Measurements from ENCODE around the gene ZBED4. TPM values are rescaled to one million over a fixed set of nuclear protein-coding genes. Genes with fewer than 3 reads are reported as not detected.

ZBED4 gene
- total RNA-seq, 1 experiment from 2014 or later, result 23.0 TPM

DNA sequence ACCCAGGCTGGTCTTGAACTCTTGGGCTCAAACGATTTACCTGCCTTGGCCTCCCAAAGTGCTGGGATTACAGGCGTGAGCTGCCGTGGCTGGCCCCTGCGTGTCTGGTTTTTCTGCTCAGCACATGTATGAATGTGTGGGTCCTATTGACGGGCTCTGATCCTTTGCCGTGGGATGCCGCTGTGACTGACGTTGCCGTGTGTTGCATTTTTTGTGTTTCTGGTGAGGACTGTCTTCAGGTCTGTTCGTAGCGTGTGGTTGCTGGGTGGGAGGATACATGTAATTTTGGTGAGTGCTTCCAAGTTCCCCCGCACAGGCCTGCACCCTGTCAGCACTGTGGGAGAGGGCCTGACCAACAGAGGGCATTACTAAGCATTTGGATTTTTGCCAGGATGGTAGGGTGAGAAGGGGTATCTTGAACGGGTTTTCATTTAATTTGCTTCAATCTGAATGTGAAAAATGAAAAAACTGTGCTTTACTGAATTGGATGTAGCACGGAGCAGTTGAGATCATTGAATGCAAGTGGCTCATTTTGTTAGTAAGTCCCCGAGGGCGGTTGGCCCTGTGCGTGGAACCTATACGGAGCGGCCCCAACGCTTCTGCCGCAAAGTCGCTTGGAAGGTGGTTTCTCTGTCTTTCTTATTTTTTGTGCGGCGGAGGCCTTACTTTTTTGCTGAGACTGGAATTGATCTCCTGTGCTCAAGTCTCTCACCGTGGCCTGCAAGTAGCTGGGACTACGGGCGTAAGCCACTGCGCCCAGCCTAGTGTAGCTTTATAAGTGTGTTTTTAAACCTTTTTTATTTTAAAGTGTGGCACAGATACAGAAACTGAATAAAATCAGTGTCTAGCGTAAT, 8.2 kb downstream of the ZBED4 start:
- Histone ChIP-seq H4K5ac (ENCODE audit: insufficient read length, low read depth, low read length) (no peak overlapping the region), H4K91ac (ENCODE audit: insufficient read length, low read depth, low read length) (no peak overlapping the region), H3K9ac (ENCODE audit: extremely low read depth, insufficient read length, low read length) (no peak overlapping the region), H4K20me1 (ENCODE audit: control insufficient read depth, insufficient read depth, insufficient read length) (no peaks in the 10 kb centered on the region), H3K27ac (ENCODE audit: insufficient read length, low read depth, low read length) (no peak overlapping the region), H3K79me2 (ENCODE audit: insufficient read depth, low read length) (peaks cover 31% of the 10 kb centered on the region; the same call in 1 of the 2 replicates), H3K4me2 (ENCODE audit: insufficient read depth, insufficient read length, low read length) (no peak overlapping the region), H3K56ac (ENCODE audit: insufficient read length, low read depth, low read length) (no peak overlapping the region), H3K27me3 (ENCODE audit: insufficient read depth, low read length) (no peaks in the 10 kb centered on the region), H4K8ac (replicated peaks; ENCODE audit: insufficient read length, low read depth, low read length) (no peak overlapping the region), H3T11ph (ENCODE audit: low read length) (no peak overlapping the region), H2AK5ac (ENCODE audit: insufficient read length, low read length) (no peak overlapping the region), H3K4ac (ENCODE audit: low read depth, low read length) (no peak overlapping the region), H2BK15ac (ENCODE audit: low read depth, low read length) (no peak overlapping the region), H3K4me1 (ENCODE audit: insufficient read depth, low read length) (no peaks in the 10 kb centered on the region), H2AFZ (ENCODE audit: low read length) (no peak overlapping the region), H3K9me3 (ENCODE audit: control insufficient read depth, low read depth, low read length) (no peaks in the 10 kb centered on the region), H2BK12ac (ENCODE audit: insufficient read length, low read depth, low read length) (no peak overlapping the region), H2BK20ac (ENCODE audit: low read depth, low read length, poor library complexity, severe bottlenecking) (no peak overlapping the region), H3K23ac (ENCODE audit: insufficient read length, low read depth, low read length) (no peak overlapping the region), H3K79me1 (ENCODE audit: insufficient read depth, low read depth, low read length, poor library complexity, severe bottlenecking) (peaks cover 12% of the 10 kb centered on the region), H3K14ac (ENCODE audit: insufficient read depth, low read length) (0 out of 2 replicates have a peak overlapping the region, but pooled peaks have one; percentile 84), H3K18ac (ENCODE audit: insufficient read length, low read depth, low read length) (no peak overlapping the region), H2BK5ac (ENCODE audit: insufficient read length, low read length) (no peak overlapping the region), H3K23me2 (ENCODE audit: insufficient read length, low read depth, low read length, poor library complexity, severe bottlenecking) (peaks cover 3% of the 10 kb centered on the region), H2BK120ac (ENCODE audit: low read depth, low read length, poor library complexity, severe bottlenecking) (no peak overlapping the region)
- Mint-ChIP-seq H3K9me3 (peaks cover 18 to 19% of the 10 kb centered on the region in 2 experiments), H3K36me3 (ENCODE audit: insufficient read depth in 1 of 3, low read depth in 3 of 3) (peaks cover 13 to 22% (median 20%) of the 10 kb centered on the region in 3 experiments), H3K27me3 (ENCODE audit: low read depth) (no peaks in the 10 kb centered on the region), H3K4me1 (peaks cover 10 to 12% of the 10 kb centered on the region in 2 experiments), H3K27ac (peak overlapping the region in 2 of 3 experiments; percentile 30 to 45; a peak in 2 of 7 replicates), H3K4me3 (no peak overlapping the region; a peak in 1 of 5 replicates)
- no peak for DNase-seq
- TF ChIP-seq, protein P1, sequence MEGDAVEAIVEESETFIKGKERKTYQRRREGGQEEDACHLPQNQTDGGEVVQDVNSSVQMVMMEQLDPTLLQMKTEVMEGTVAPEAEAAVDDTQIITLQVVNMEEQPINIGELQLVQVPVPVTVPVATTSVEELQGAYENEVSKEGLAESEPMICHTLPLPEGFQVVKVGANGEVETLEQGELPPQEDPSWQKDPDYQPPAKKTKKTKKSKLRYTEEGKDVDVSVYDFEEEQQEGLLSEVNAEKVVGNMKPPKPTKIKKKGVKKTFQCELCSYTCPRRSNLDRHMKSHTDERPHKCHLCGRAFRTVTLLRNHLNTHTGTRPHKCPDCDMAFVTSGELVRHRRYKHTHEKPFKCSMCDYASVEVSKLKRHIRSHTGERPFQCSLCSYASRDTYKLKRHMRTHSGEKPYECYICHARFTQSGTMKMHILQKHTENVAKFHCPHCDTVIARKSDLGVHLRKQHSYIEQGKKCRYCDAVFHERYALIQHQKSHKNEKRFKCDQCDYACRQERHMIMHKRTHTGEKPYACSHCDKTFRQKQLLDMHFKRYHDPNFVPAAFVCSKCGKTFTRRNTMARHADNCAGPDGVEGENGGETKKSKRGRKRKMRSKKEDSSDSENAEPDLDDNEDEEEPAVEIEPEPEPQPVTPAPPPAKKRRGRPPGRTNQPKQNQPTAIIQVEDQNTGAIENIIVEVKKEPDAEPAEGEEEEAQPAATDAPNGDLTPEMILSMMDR (conservative IDR thresholded peaks at IDR 0.05), result 0 out of 3 replicates have a peak, but pooled peaks have one; percentile 17
- no CpG with 5 or more reads among the region's 29 CpGs for WGBS (ENCODE audit: extremely low coverage, insufficient read length, low lambda C conversion rate)

All from H9 (cell line).